ENCODE results near the gene OGFOD2.

DNA sequence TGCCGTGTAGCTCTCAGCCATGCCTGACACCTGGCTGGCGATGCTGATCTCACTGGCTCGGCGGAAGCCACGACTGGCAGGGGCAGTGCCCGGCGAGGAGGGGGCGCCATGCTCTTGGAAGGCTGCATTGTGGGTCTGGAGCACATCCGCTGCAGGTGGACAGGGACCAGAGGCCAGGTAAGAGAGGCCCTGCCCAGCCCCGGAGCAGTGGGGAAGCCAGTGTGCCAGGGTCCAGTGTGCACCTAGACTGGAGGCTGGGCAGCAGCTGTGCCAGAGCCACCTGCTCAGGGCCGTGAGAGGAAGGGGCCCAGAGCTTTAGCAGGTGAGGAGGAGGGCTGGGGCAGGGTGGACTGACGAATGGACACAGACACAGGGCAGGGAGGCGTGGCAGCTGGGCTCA, 15.5 kb downstream of the OGFOD2 start:
- TF ChIP-seq, protein P1, sequence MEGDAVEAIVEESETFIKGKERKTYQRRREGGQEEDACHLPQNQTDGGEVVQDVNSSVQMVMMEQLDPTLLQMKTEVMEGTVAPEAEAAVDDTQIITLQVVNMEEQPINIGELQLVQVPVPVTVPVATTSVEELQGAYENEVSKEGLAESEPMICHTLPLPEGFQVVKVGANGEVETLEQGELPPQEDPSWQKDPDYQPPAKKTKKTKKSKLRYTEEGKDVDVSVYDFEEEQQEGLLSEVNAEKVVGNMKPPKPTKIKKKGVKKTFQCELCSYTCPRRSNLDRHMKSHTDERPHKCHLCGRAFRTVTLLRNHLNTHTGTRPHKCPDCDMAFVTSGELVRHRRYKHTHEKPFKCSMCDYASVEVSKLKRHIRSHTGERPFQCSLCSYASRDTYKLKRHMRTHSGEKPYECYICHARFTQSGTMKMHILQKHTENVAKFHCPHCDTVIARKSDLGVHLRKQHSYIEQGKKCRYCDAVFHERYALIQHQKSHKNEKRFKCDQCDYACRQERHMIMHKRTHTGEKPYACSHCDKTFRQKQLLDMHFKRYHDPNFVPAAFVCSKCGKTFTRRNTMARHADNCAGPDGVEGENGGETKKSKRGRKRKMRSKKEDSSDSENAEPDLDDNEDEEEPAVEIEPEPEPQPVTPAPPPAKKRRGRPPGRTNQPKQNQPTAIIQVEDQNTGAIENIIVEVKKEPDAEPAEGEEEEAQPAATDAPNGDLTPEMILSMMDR (IDR thresholded peaks at IDR 0.05): no peak
- TF ChIP-seq EZH2 (IDR thresholded peaks at IDR 0.05; ENCODE audit: borderline replicate concordance, insufficient read depth, low read depth, low read length, poor library complexity, severe bottlenecking): no peak
